HepG2 (cell line): ENCODE measurements around the gene MRPS14. TPM values are rescaled to one million over a fixed set of nuclear protein-coding genes. Genes with fewer than 3 reads are reported as not detected.

ENCODE experiments used
- ATAC-seq: fragments of 200-7000 bp; cut with Tn5 transposase; 3 replicates; pipeline ENCODE4 v1.9.1; 2020; ENCODE audit warnings: mild to moderate bottlenecking, moderate library complexity
- BruUV-seq: library from RNA; stranded (reverse); fragments of 400-500 nt; replicated peaks from 2 replicates; lab custom pipeline; 2021; lab: Mats Ljungman, UMichigan
- CTCF ChIA-PET: fragments of 300-600 bp; formaldehyde crosslinking; extraction: SDS; loops from one replicate; lab custom pipeline; 2021; ENCODE audit warnings: low total read pairs, inconsistent platforms, low intra/inter-chr PET ratio; lab: Yijun Ruan, JAX
- POLR2A ChIA-PET: fragments of 350-600 bp; sonication (Branson Sonifier 250); formaldehyde crosslinking; loops from one replicate; lab custom pipeline; 2020; ENCODE audit warnings: antibody characterized with exemption, inconsistent platforms; lab: Yijun Ruan, JAX
- DNase-seq: peaks from one replicate; pipeline ENCODE4 v3.0.0-alpha.2; 2015; ENCODE audit warnings: low spot score
- FAIRE-seq: peaks from 3 replicates; lab custom pipeline; 2011; peaks lifted over from hg19 to GRCh38; lab: Jason Lieb, UNC
- H2AFZ ChIP-seq: one replicate; pipeline ENCODE4 v1.6.1; 2011; ENCODE audit warnings: low read length, inconsistent platforms
- H3K27ac ChIP-seq: fragments of 300-600 bp; 3 replicates; pipeline ENCODE4 v1.8.0; 2011; ENCODE audit warnings: mixed run types, mild to moderate bottlenecking, mixed read lengths, low read length, inconsistent platforms; ENCODE audit not compliant: insufficient read depth; ENCODE audit errors: extremely low read length
- H3K27me3 ChIP-seq, 2 experiments: fragments of 200-600 bp in 1 of 2; 2 replicates in 1 of 2; 3 replicates in 1 of 2; pipeline versions ENCODE4 v1.6.0 to v1.8.0; 2011; ENCODE audit warnings: low read length in 2 of 2, mild to moderate bottlenecking in 2 of 2, moderate library complexity in 2 of 2, inconsistent platforms in 1 of 2; ENCODE audit not compliant: insufficient read depth in 2 of 2, control insufficient read depth in 1 of 2
- H3K36me3 ChIP-seq, 2 experiments: fragments of 200-600 bp in 1 of 2; replicated peaks in 1 of 2; 2 replicates in 1 of 2; 3 replicates in 1 of 2; pipeline versions ENCODE4 v1.5.1 to v1.8.0; 2011; ENCODE audit warnings: low read length in 2 of 2, inconsistent platforms in 1 of 2; ENCODE audit not compliant: insufficient read depth in 2 of 2, control insufficient read depth in 1 of 2
- H3K4me1 ChIP-seq: 2 replicates; pipeline ENCODE4 v1.5.1; 2012; ENCODE audit warnings: low read length, inconsistent platforms; ENCODE audit not compliant: insufficient read depth
- H3K4me2 ChIP-seq: 2 replicates; pipeline ENCODE4 v1.6.0; 2011; ENCODE audit warnings: low read depth, low read length, inconsistent platforms
- H3K4me3 ChIP-seq, 3 experiments: fragments of 200-600 bp in 1 of 3; sonication (generic), shearing (Covaris generic) in 1 of 3; replicated peaks in 1 of 3; 2 replicates each; pipeline ENCODE4 v1.5.1; 2011 to 2016; ENCODE audit warnings: low read length in 3 of 3, inconsistent platforms in 2 of 3, low read depth in 2 of 3, mild to moderate bottlenecking in 2 of 3, control low read depth in 1 of 3, mixed read lengths in 1 of 3; ENCODE audit not compliant: insufficient read depth in 1 of 3
- H3K79me2 ChIP-seq: one replicate; pipeline ENCODE4 v1.6.1; 2011; ENCODE audit warnings: low read length, inconsistent platforms; ENCODE audit not compliant: insufficient read depth
- H3K9ac ChIP-seq: 2 replicates; pipeline ENCODE4 v1.6.0; 2011; ENCODE audit warnings: mild to moderate bottlenecking, low read depth, low read length, inconsistent platforms; ENCODE audit not compliant: insufficient read depth
- H3K9me3 ChIP-seq: 2 replicates; pipeline ENCODE4 v1.5.1; 2012; ENCODE audit warnings: mild to moderate bottlenecking, low read length
- H4K20me1 ChIP-seq: 2 replicates; pipeline ENCODE4 v1.6.0; 2011; ENCODE audit warnings: inconsistent platforms, mild to moderate bottlenecking, low read length, moderate library complexity; ENCODE audit not compliant: insufficient read depth
- DMAP1 ChIP-seq: IDR thresholded peaks from 2 replicates; pipeline ENCODE4 v1.6.1; 2016
- FOXM1 ChIP-seq: sonication (generic); formaldehyde crosslinking; IDR thresholded peaks from 2 replicates; pipeline ENCODE4 v1.5.0; 2020; ENCODE audit warnings: missing genetic modification reagents
- GABPA ChIP-seq, 2 experiments: IDR thresholded peaks; 2 replicates each; pipeline ENCODE4 v1.6.1; 2011 to 2016; ENCODE audit warnings: low read depth in 2 of 2, low read length in 1 of 2, missing biosample characterization in 1 of 2, missing genetic modification characterization in 1 of 2
- JUN ChIP-seq: sonication (generic); formaldehyde crosslinking; IDR thresholded peaks from 2 replicates; pipeline ENCODE4 v1.4.0; 2020; ENCODE audit warnings: mild to moderate bottlenecking, missing genetic modification reagents
- KDM5B ChIP-seq: sonication (generic); formaldehyde crosslinking; IDR thresholded peaks from 2 replicates; pipeline ENCODE4 v1.4.0; 2020; ENCODE audit warnings: missing genetic modification reagents, mild to moderate bottlenecking, borderline replicate concordance
- MYC ChIP-seq: sonication (generic); formaldehyde crosslinking; IDR thresholded peaks from 2 replicates; pipeline ENCODE4 v1.9.0; 2021; ENCODE audit warnings: missing genetic modification reagents, borderline replicate concordance
- PAX8 ChIP-seq: sonication (generic); formaldehyde crosslinking; IDR thresholded peaks from 2 replicates; pipeline ENCODE4 v1.8.0; 2022; ENCODE audit warnings: mild to moderate bottlenecking, missing genetic modification reagents, borderline replicate concordance
- SMYD3 ChIP-seq: sonication (generic); formaldehyde crosslinking; IDR thresholded peaks from 2 replicates; pipeline ENCODE4 v1.8.1; 2023; ENCODE audit warnings: mild to moderate bottlenecking, missing genetic modification reagents
- SP5 ChIP-seq: IDR thresholded peaks from 2 replicates; pipeline ENCODE4 v1.6.1; 2016; ENCODE audit warnings: low read depth, borderline replicate concordance
- TAF15 ChIP-seq: fragments of 200-400 bp; formaldehyde crosslinking; IDR thresholded peaks from one replicate; pipeline ENCODE4 v1.6.1; 2018; ENCODE audit warnings: mild to moderate bottlenecking, low read depth, low read length; ENCODE audit not compliant: poor library complexity, severe bottlenecking
- USF2 ChIP-seq, 2 experiments: sonication (generic) in 1 of 2; formaldehyde crosslinking in 1 of 2; IDR thresholded peaks; 2 replicates each; pipeline versions ENCODE4 v1.5.1 to v1.6.1; 2011 to 2020; ENCODE audit warnings: borderline replicate concordance in 1 of 2, low read depth in 1 of 2, low read length in 1 of 2, mild to moderate bottlenecking in 1 of 2, missing genetic modification reagents in 1 of 2, moderate library complexity in 1 of 2
- ZBTB2 ChIP-seq: sonication (generic); formaldehyde crosslinking; IDR thresholded peaks from 2 replicates; pipeline ENCODE4 v1.8.0; 2022; ENCODE audit warnings: low read depth, missing genetic modification reagents
- ZFX ChIP-seq: sonication (generic); formaldehyde crosslinking; IDR thresholded peaks from 2 replicates; pipeline ENCODE4 v1.4.0; 2020; ENCODE audit warnings: mild to moderate bottlenecking, low read depth, missing genetic modification reagents, moderate library complexity
- ZNF33A ChIP-seq: sonication (generic); formaldehyde crosslinking; IDR thresholded peaks from 2 replicates; pipeline ENCODE4 v1.5.1; 2020; ENCODE audit warnings: missing genetic modification reagents, mild to moderate bottlenecking, moderate library complexity, borderline replicate concordance
- ZNF446 ChIP-seq: sonication (generic); formaldehyde crosslinking; IDR thresholded peaks from 2 replicates; pipeline ENCODE4 v1.5.0; 2020; ENCODE audit warnings: mild to moderate bottlenecking, missing genetic modification reagents
- ZNF557 ChIP-seq: sonication (generic); formaldehyde crosslinking; IDR thresholded peaks from 2 replicates; pipeline ENCODE4 v1.4.0; 2020; ENCODE audit warnings: missing genetic modification reagents
- WGBS: methylation state at CpG from one replicate; pipeline ENCODE4 v1.1.6; 2017; ENCODE audit warnings: low lambda C conversion rate; 5-methylcytosine and 5-hydroxymethylcytosine counted together
- in situ Hi-C: cut with HindIII; loops from 2 replicates; pipeline ENCODE4 v1.10.0; 2017; ENCODE audit warnings: low pct_unique_long_range_greater_than_20kb; ENCODE audit not compliant: extremely low pct_ligation_motif_present
- intact Hi-C: fragments of 100-400 bp; cut with micrococcal nuclease; formaldehyde crosslinking; loops from one replicate; pipeline ENCODE4 v1.10.0; 2022; ENCODE audit not compliant: unreplicated experiment
- polyA plus RNA-seq, 8 experiments: library from polyadenylated mRNA; depleted of rRNA in 3 of 8; stranded (reverse) in 7 of 8; unstranded in 1 of 8; fragments of >200 nt; fragmentation: Illumina TruSeq in 4 of 8; extraction: Trizol in 4 of 8; gene quantifications; 2 replicates each; pipeline versions ENCODE4 v1.2.1 to v1.2.3, GENCODE V29; 2011 to 2016; ENCODE audit warnings: low read depth in 4 of 8, missing spikeins in 1 of 8, mixed read lengths in 1 of 8; ENCODE audit not compliant: insufficient read depth in 1 of 8
- total RNA-seq, 5 experiments: library from RNA; depleted of rRNA; stranded (reverse); fragments of >200 nt; fragmentation: Illumina TruSeq; extraction: Trizol; gene quantifications; 2 replicates each; pipeline ENCODE4 v1.2.3, GENCODE V29; 2016; ENCODE audit warnings: low read depth in 1 of 5

Gene MRPS14
- total and polyA plus RNA-seq, 2 of the 13 experiments (the other 11 are each of a cell fraction or from before 2014, with no cell fraction given): 36.6 to 43.2 TPM

DNA sequence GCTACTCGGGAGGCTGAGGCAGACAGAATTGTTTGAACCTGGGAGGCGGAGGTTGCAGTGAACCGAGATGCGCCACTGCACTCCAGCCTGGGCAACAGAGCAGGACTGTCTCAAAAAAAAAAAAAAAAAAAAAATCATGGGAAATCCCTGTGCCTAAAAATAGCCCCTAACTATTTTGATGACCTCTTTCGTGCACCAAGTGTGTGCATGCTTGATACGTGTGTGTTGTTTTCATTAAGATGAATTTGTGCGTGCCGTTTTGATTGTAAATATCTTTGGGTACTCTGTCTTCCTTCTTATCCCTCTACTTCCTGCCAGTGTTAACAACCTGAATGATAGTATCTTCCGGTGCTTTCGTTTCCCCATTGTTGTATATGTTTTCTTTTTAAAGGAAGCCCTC, 13.7 kb downstream of the MRPS14 start:
- BruUV-seq: no TSS peak
- H3K79me2 ChIP-seq: peaks cover 38% of the 10 kb centered on the region

More for the DNA sequence above, 13.7 kb downstream of the MRPS14 start:
- H3K9me3 ChIP-seq: no peaks in the 10 kb centered on the region
- no peak for DNase-seq
- WGBS: 97% methylated on average over 10 of the region's 10 CpGs
- intact Hi-C loops: no loop called here
- no peak overlapping the region for H3K27ac ChIP-seq
- TF ChIP-seq PAX8 (CRISPR knock-in tag) (no peak), JUN (CRISPR knock-in tag) (no peak), SP5 (CRISPR knock-in tag) (no peak), KDM5B (CRISPR knock-in tag) (no peak), ZNF557 (CRISPR knock-in tag) (no peak), SMYD3 (CRISPR knock-in tag) (no peak), ZNF446 (CRISPR knock-in tag) (no peak), MYC (CRISPR knock-in tag) (no peak), GABPA (IDR thresholded peaks at IDR 0.05; ENCODE audit: low read depth, low read length) (no peak), GABPA (CRISPR knock-in tag; IDR thresholded peaks at IDR 0.05; ENCODE audit: low read depth) (no peak), ZFX (CRISPR knock-in tag) (no peak), DMAP1 (CRISPR knock-in tag) (no peak), USF2 (IDR thresholded peaks at IDR 0.05; ENCODE audit: low read depth, low read length) (no peak), USF2 (CRISPR knock-in tag; IDR thresholded peaks at IDR 0.05; ENCODE audit: borderline replicate concordance) (no peak), TAF15 (no peak), ZNF33A (no peak), FOXM1 (CRISPR knock-in tag) (no peak), ZBTB2 (CRISPR knock-in tag) (no peak)
- TF ChIP-seq, all 625 proteins: peak for 0
- Histone ChIP-seq H3K27me3 (no peaks in the 10 kb centered on the region), H4K20me1 (no peaks in the 10 kb centered on the region; the same call in 1 of the 2 replicates), H2AFZ (no peak overlapping the region), H3K4me2 (no peak overlapping the region), H3K4me3 (no peak overlapping the region), H3K9ac (no peak overlapping the region), H3K36me3 (peaks cover 11 to 86% of the 10 kb centered on the region in 2 experiments), H3K4me1 (no peaks in the 10 kb centered on the region)
- ChIA-PET POLR2A (interaction anchor here (0.7 to 1.2 kb wide), 3 partner anchors 9 to 13 kb away, joined by 3 to 5 read pairs (median 3); partner anchors contain the start of gene CACYBP), CTCF (no interaction called here)
- no peak for ATAC-seq
- peak; percentile 4 for FAIRE-seq
- in situ Hi-C loops: no loop called here
